ENCODE measurements around the gene TRPM5.

Gene TRPM5

DNA sequence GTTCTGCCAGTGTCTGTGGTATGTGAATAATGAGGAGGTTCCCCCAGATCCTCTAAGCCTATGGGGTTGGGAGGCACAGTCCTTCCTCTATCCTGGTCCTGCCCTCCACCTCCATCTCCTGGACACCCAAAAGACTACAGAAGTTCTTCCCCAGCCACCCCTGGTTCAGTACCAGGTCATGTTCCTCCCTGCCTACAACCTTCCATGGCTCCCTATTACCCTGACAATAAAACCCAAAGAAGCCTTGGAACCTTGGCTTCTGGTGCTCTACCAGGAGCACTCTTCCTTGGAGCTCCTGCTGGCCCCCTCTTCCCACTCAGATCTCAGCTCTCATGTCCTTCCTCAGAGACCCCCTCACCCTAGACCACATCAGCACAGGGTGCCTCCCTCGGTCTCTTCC lies 12.9 kb downstream of the TRPM5 start:
- DNase-seq (ENCODE audit: low read depth), result no peak
- no peak for TF ChIP-seq CTCF (IDR thresholded peaks at IDR 0.05; ENCODE audit: insufficient read depth, low read depth, low read length, missing control alignments)
- H3K4me3 ChIP-seq (ENCODE audit: low read depth, low read length), result no peak overlapping the region

- peak; percentile 67 for DNase-seq (ENCODE audit: low read depth)
- no peak overlapping the region for H3K4me3 ChIP-seq (ENCODE audit: low read depth, low read length)
- peak; percentile 91 for TF ChIP-seq CTCF (IDR thresholded peaks at IDR 0.05; ENCODE audit: insufficient read depth, low read depth, low read length, missing control alignments)
These were observed 16.0 kb downstream of the TRPM5 start for GRCh38 chr11:2428322-2428795.

- DNase-seq (ENCODE audit: low read depth), result no peak
- TF ChIP-seq CTCF (IDR thresholded peaks at IDR 0.05; ENCODE audit: insufficient read depth, low read depth, low read length, missing control alignments), result no peak
- H3K4me3 ChIP-seq (ENCODE audit: low read depth, low read length), result no peak overlapping the region
These were observed 16.5 kb downstream of the TRPM5 start for GRCh38 chr11:2427721-2428321.

DNA sequence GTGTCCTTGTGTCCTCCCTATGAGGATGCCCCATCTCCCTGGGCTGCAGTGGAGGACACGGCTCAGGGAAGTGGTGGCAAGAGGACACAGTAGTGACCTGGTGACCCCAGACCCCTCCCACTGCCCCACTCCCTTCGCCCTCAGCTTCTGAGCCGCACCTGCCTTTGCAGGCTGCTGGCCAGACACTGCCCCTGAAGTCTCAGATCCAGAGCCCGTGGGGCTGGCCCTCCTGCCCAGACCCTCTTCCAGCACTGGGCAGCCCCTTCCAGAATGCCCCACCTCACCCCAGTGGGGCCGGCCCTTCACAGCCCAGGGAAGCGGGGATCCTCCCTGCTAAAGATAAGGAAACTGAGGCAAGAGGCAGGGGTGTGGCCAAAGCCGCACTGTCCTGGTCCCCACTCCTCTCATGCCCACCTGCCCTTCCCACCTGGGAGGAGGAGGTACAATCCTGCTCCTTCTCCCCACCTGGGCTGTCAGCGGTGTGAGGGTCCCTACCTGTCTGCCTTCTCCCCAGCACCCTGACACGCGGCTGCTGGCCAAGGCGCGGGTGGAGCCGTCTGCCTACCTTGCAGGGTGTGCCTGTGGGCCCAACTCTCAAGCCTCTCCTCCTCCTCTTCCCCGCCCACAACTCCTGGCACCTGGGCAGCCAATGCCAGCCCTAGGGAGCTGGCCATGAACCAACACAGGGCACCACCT lies 17.3 kb downstream of the TRPM5 start:
- TF ChIP-seq CTCF (IDR thresholded peaks at IDR 0.05; ENCODE audit: insufficient read depth, low read depth, low read length, missing control alignments), result no peak
- no peak for DNase-seq (ENCODE audit: low read depth)
- H3K4me3 ChIP-seq (ENCODE audit: low read depth, low read length), result no peak overlapping the region

DNA sequence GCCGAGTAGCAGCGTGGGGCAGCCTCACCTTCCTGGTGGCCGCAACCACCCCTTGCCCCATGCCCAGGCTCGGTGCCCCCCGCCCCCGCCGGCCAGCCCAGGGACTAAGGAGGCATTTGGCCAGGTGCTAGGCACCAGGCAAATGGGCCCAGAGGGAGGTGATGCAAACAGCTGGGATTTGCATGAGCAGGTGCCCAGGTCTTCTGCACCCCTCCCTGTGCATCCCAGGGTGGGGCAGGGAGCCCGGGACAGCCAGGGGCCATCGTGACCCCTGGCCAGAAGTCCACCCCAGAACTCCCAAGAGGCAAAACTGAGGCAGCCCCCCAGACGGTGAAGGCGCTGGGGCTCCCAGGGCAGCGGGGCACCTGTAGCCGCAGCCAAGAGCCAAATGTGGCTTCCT lies 18.1 kb downstream of the TRPM5 start:
- TF ChIP-seq CTCF (IDR thresholded peaks at IDR 0.05; ENCODE audit: insufficient read depth, low read depth, low read length, missing control alignments), result no peak
- DNase-seq (ENCODE audit: low read depth), result no peak
- H3K4me3 ChIP-seq (ENCODE audit: low read depth, low read length), result no peak overlapping the region

DNA sequence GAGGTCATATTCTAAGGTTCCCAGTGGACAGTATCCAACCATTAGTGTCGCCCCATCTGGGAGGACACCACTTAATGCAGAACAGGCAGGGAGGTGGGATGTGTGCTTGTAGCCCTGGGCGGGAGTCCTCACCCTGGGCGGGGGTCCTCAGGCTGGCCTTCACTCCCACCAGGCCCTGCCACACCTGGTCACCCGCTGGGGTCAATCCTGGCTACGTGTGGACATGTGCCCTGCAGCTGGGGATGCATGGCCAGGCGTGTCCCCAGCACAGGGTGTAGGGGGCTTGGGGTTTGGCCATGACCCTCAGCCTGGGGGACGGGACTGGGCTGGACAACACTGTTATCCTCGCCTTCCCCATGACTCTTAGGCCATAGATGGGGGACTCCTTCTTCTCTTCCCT lies 18.8 kb downstream of the TRPM5 start:
- no peak for DNase-seq (ENCODE audit: low read depth)
- no peak for TF ChIP-seq CTCF (IDR thresholded peaks at IDR 0.05; ENCODE audit: insufficient read depth, low read depth, low read length, missing control alignments)
- H3K4me3 ChIP-seq (ENCODE audit: low read depth, low read length), result no peak overlapping the region
